ENCODE data around the gene LMX1A. TPM values are rescaled to one million over a fixed set of nuclear protein-coding genes. Genes with fewer than 3 reads are reported as not detected.

The LMX1A gene
- total and polyA plus RNA-seq, 9 of the 15 experiments (the other 6 are each of a cell fraction or from before 2014, with no cell fraction given) = not detected

- TF ChIP-seq, protein P1, sequence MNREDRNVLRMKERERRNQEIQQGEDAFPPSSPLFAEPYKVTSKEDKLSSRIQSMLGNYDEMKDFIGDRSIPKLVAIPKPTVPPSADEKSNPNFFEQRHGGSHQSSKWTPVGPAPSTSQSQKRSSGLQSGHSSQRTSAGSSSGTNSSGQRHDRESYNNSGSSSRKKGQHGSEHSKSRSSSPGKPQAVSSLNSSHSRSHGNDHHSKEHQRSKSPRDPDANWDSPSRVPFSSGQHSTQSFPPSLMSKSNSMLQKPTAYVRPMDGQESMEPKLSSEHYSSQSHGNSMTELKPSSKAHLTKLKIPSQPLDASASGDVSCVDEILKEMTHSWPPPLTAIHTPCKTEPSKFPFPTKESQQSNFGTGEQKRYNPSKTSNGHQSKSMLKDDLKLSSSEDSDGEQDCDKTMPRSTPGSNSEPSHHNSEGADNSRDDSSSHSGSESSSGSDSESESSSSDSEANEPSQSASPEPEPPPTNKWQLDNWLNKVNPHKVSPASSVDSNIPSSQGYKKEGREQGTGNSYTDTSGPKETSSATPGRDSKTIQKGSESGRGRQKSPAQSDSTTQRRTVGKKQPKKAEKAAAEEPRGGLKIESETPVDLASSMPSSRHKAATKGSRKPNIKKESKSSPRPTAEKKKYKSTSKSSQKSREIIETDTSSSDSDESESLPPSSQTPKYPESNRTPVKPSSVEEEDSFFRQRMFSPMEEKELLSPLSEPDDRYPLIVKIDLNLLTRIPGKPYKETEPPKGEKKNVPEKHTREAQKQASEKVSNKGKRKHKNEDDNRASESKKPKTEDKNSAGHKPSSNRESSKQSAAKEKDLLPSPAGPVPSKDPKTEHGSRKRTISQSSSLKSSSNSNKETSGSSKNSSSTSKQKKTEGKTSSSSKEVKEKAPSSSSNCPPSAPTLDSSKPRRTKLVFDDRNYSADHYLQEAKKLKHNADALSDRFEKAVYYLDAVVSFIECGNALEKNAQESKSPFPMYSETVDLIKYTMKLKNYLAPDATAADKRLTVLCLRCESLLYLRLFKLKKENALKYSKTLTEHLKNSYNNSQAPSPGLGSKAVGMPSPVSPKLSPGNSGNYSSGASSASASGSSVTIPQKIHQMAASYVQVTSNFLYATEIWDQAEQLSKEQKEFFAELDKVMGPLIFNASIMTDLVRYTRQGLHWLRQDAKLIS (CRISPR knock-in tag; IDR thresholded peaks at IDR 0.05) = no peak
- TF ChIP-seq HMBOX1 (IDR thresholded peaks at IDR 0.05) (no peak), PRDM10 (IDR thresholded peaks at IDR 0.05; ENCODE audit: partially characterized antibody) (no peak), ZNF507 (tag; conservative IDR thresholded peaks at IDR 0.05) (no peak), ERF (CRISPR knock-in tag; IDR thresholded peaks at IDR 0.05) (no peak), POLR2B (IDR thresholded peaks at IDR 0.05; ENCODE audit: low read depth, partially characterized antibody) (no peak), THRAP3 (IDR thresholded peaks at IDR 0.05; ENCODE audit: borderline replicate concordance) (no peak), CEBPB (tag; IDR thresholded peaks at IDR 0.05) (no peak)
- TF ChIP-seq, protein P2, sequence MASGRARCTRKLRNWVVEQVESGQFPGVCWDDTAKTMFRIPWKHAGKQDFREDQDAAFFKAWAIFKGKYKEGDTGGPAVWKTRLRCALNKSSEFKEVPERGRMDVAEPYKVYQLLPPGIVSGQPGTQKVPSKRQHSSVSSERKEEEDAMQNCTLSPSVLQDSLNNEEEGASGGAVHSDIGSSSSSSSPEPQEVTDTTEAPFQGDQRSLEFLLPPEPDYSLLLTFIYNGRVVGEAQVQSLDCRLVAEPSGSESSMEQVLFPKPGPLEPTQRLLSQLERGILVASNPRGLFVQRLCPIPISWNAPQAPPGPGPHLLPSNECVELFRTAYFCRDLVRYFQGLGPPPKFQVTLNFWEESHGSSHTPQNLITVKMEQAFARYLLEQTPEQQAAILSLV (tag; IDR thresholded peaks at IDR 0.05) = no peak
Measured at GRCh38 chr1:165289556-165289955, 67.0 kb downstream of the LMX1A start (continued).
